GM12878 (cell line): ENCODE measurements around the gene IVD.

Experiments used
- CHD4 ChIP-seq: fragments of 200-600 bp; sonication (generic); IDR thresholded peaks from 2 replicates; pipeline ENCODE4 v1.6.1; 2016; ENCODE audit warnings: mild to moderate bottlenecking
- EZH2 ChIP-seq: IDR thresholded peaks from 2 replicates; pipeline ENCODE4 v1.6.1; 2012; ENCODE audit warnings: low read depth, mild to moderate bottlenecking, control low read depth, inconsistent platforms, low read length, borderline replicate concordance; ENCODE audit not compliant: control insufficient read depth
- HDAC2 ChIP-seq: fragments of 200-600 bp; sonication (generic); IDR thresholded peaks from 2 replicates; pipeline ENCODE4 v1.6.1; 2017
- POLR2AphosphoS5 ChIP-seq: IDR thresholded peaks from 2 replicates; pipeline ENCODE4 v1.6.1; 2011; ENCODE audit warnings: mild to moderate bottlenecking, low read length, inconsistent platforms
- RAD21 ChIP-seq: IDR thresholded peaks from 2 replicates; pipeline ENCODE4 v1.6.1; 2011; ENCODE audit warnings: mild to moderate bottlenecking, low read depth, low read length, moderate library complexity; ENCODE audit not compliant: insufficient read depth
- RAD51 ChIP-seq: fragments of 450-650 bp; IDR thresholded peaks from 2 replicates; pipeline ENCODE4 v1.6.1; 2016; ENCODE audit warnings: moderate library complexity, mild to moderate bottlenecking, inconsistent platforms
- TF ChIP-seq, protein P1 (sequence below): IDR thresholded peaks from 2 replicates; pipeline ENCODE4 v1.6.1; 2011; ENCODE audit warnings: low read depth, mild to moderate bottlenecking, low read length, moderate library complexity, borderline replicate concordance; ENCODE audit errors: extremely low read depth

GRCh38 chr15:40367686-40368611 lies 37.6 kb upstream of the IVD start:
- TF ChIP-seq RAD51, result no peak
- no peak for TF ChIP-seq EZH2
- no peak for TF ChIP-seq CHD4
- no peak for TF ChIP-seq HDAC2
- TF ChIP-seq, protein P1, sequence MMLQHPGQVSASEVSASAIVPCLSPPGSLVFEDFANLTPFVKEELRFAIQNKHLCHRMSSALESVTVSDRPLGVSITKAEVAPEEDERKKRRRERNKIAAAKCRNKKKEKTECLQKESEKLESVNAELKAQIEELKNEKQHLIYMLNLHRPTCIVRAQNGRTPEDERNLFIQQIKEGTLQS, result no peak
- no peak for TF ChIP-seq POLR2AphosphoS5
- TF ChIP-seq RAD21, result peak; percentile 54
